Stimulated activated CD8-positive, alpha-beta memory T cell treated with anti-CD3 and anti-CD28 coated beads, Interleukin-15, amount 100 ng/mL, for 4 hours (primary cell): ENCODE results near the gene FTCDNL1.
A peak's percentile ranks its signal among the peaks of the same experiment; 100 is the strongest.

Experiments
- DNase-seq, 2 donors: peaks; one replicate each; pipeline ENCODE4 v3.0.0-alpha.2; 2020; ENCODE audit warnings: low read depth in 2 of 2

The FTCDNL1 gene

DNA sequence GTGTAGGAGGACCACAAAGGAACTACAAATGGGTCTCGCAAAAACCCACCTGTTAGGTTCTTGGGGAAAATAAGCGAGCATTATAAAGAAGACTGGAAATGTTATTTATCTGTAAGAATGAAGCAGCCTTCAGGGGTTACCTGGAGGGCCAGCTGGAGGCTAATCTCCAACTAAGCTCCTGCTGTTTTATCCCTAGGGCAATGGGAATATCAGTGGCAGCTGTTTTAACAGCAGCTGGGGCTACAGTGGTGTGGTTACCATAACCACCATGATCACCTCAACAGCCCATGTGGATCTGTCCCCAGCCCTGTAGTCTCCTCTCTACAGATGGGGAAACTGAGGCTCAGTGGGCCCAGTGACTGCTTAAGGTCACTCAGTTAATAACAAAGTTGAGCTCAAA lies 108.1 kb downstream of the FTCDNL1 start:
- no peak for DNase-seq

DNA sequence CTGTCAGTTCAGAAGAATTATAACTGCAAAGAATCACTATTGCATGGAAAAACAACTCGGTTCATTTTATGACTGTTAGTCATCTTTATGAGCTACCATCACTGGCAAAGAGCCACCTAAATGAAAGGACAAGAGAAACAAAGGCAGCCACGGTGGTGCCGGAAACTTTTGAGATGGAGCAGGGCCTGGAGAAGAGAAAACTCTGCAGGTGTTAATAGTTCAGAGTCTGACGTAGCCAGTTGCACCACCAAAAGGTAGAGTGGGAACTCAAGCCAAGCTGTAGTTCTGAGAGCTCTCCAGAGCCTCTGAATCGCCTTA lies 110.9 kb downstream of the FTCDNL1 start:
- DNase-seq = no peak

DNA sequence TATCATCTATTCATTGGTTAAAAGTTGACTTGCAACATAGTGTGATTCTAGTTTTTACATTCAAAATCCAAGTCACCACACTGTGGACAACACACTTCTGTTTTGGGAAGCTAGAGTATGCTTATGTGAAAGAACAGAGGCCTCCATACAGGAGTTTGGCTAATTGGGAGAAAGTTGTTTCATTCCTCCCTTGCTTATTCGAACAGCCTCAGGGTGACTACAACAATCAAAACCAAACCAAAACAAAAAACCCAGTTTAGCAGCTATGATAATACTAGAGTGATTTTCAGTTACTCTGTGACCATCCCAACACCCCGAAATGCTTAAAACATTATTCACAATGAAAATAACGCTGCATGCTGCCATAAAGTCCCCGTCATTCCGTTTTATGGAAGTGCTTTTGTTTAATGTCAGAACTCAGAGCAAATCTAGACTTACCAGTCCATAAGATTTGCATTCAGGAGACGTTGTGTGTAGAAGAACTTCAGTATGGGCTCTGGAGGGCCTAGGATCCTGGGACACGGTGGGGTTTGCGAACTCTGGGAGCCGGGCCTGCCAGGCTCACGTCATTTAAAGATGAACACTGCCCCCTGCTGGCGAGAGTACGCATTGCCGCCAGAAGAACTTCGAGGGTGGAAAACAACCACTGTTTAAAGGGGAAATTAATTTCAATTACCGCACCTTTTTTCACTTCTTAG lies 111.4 kb downstream of the FTCDNL1 start:
- peak; percentile 4 to 26 for DNase-seq

DNA sequence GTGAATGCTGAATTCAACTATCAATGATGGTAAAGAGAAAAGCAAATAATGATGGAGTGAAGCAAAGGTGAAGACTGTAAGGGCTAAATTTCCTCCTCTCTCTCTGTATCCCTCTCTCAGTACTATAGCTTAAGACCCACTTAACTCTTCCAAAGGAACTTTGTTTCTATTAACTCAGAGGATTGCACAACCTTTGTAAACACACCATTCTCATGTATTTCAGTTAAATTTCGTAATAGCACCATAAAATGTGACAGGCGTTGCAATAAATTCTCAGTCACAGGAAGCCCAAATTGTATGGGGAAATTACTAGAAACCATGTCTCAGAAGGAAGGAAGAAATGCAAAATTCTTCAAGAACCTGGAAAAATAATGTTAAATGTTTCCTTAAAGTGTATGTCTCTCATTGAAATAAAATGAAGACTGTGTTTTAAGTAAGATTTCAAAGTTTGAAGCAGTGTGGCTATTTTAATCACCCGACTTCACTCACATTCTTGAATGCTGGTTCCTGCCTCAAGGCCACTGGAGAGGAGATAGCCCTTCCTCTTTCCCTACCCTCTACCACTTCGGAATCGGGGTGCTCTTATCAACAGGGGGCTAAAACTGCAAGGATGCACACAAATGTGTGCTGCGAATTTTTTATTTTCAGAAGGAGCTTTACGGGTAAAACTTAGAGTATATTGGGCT lies 112.1 kb downstream of the FTCDNL1 start:
- DNase-seq = no peak

DNA sequence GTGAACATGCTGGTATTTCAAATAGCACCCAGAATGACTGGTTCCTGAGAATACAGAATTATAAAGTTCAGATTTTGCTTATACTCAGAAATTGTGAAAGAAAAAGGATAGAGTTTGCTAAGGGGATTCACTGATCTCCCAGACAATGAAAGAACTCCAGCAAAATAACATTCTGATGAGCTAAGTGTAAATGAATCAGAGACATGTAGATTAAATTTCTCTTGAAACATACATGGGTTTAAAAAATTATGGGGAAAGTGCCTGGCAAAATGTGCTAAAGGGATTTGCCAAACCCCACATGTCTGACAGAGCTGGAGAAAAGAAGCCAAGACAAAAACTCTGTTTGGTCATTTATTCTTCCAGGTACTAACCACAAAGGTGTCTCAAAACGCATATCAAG lies 116.3 kb downstream of the FTCDNL1 start:
- no peak for DNase-seq

DNA sequence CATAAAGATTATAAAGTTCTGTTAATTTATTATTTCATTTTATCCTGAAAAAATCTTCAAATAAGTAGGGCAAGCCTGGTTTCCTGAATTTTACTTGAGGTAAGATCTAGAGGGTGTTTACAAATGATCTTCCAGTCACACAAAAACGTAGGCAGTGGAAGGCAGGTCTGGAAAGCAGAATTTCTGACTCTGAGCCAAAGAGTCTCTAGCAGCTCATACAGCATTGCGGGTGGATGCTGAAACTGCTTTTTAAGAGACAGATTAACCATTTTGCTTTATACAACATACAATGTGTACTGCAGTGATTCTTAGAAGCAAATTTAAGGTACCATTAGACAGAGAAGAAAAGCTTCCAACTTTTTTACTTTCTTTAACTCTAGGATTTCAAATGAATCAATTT lies 117.0 kb downstream of the FTCDNL1 start:
- no peak for DNase-seq

DNA sequence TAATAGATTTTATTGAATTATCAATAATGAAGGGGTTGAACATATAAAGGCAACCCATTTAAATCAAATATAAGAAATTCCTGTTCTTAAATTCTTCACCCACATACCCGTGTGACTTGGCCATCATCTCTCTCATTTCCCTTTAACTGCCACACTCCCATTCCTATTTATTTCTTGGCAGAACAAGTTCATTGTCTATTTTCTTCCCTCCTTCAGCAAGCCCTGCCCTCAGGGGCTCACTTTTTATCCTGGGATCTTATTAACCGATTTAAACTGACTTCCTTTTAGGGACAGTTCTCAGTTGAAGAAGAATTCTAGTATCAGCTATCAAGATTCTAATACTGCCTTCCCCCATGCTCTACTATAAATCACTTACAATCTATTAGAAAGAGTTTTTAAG lies 123.2 kb downstream of the FTCDNL1 start:
- no peak for DNase-seq

DNA sequence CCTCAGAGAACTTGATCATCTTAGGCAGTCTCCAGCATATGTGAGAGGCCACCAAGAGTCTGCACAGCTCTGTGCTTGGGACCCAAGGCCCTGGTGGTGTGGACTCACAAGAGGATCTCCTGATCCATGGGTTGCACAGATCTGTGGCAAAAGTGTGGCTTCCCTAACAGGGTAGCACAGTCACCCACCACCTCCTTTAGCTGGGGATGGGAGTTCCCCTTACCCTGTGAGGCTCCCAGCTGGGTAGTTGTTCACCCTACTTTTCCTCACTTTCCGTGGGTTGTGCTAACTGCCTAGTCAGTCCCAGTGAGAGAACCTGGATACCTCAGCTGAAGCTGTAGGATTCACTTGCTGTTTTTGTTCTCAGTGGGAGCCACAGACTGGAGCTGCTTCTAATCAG lies 123.7 kb downstream of the FTCDNL1 start:
- no peak for DNase-seq

DNA sequence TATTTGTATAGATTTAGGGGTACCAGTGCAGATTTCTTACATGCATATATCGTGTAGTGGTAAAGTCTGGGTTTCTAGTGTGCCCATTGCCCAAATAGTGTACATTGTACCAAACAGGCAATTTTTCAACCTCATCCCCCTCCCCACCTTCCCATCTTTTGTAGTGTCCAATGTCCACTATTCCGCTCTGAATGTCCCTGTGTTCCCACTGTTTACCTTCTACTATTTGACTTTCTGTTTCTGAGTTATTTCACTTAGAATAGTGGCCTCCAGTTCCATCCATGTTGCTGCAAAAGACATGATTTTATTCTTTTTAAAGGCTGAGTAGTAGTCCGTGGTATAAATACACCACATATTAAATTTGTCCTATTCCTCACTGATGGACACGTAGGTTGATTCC lies 132.9 kb downstream of the FTCDNL1 start:
- no peak for DNase-seq

DNA sequence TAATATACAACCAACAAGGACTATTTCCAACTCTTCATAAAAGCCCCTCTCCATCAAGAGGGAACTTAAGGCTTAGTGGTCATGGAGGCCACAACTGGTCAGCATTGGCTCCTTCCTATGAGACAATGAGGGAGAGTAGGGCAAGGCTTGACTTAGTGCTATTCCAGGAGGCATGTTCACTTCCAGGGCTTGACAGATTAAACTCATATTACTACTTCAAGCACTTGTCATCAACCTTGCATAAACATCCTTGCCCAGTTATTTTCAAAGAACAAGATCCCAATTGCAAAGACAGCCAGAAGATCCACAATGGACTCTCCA lies 133.4 kb downstream of the FTCDNL1 start:
- DNase-seq = no peak

DNA sequence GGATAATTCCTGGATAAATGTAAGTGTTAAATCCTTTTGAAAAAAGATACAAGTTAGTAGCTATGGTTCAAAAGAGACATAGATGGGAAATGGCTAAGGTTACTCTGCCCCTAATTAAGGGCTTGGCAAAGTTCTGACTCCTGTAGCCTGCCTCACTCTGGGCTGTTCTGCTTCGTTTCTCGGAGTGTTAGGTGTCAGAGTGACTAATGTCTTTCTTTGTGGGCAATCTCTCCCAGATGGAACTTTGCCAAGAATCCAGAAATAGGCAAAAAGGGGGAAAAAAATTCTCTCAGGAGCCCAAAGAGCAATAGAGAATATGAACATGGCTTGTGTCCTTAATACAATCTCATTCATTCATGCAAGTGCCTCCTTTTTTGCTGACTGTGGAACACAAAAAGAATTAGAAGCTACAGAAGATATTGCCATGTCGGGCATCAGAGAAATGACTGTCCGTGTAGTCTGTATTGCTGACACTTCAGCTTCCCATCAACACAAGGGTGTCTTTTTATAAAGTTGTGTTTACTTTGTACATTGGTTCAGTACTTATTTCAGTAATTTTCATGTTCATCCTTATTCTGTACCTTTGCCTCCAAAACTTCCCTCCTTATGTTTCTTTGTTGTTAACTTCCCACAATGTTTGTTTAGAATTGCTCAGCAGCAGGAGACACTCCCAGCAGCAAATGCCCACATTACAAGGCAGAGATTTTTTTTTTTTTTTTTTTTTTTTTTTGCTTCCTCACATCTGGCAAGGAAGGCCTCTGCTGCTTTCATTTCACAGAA lies 134.0 kb downstream of the FTCDNL1 start:
- no peak for DNase-seq

DNA sequence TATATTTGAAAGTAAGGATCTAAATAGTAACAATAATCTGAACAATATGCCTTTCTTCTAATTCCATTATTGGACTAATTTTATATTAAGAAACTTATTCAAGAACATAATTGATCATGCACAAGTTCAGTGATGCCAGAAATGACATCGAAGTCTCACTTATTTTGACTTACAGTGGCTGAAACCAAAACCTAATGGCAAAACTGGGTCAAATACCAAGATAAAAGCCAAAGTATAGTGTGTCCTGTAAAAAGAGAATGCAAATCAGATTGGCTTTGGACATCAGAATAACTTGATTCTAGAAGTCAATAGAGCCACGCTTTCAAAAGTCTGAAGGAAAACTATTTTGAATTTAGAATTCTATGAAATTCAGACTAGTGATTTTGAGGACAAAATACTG lies 137.2 kb downstream of the FTCDNL1 start:
- DNase-seq = no peak

DNA sequence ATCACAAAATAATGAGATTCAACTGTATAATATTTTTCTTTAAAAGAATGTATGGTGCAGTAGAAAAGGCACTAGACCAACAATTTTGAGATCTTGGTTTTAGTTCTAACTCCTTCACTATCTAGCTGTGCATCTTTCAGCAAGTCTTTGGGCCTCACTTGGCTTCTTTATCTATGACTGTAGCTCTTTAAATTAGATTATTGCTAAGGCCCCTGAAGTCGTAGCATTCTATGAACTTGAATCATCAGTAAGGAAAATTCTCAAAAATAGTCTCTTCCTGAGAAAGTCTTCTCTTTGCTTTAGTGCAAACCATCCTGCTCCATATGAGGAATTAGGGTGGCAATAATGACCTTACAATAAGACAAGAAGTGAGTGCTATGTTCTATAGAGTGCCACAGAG lies 140.4 kb downstream of the FTCDNL1 start:
- DNase-seq = no peak
